Psoas muscle (tissue), 8 donors: ENCODE results near the gene RRP1B. TPM values are rescaled to one million over a fixed set of nuclear protein-coding genes. Genes with fewer than 3 reads are reported as not detected.

ENCODE experiments used
- ATAC-seq, 4 donors: fragments of 200-7000 bp; cut with Tn5 transposase; one replicate each; pipeline ENCODE4 v1.9.1; 2020; ENCODE audit warnings: moderate library complexity in 3 of 4, mild to moderate bottlenecking in 2 of 4
- DNase-seq, 2 donors: peaks; one replicate each; pipeline ENCODE4 v3.0.0-alpha.2; 2020
- H3K27ac ChIP-seq: fragments of 200-600 bp; one replicate; pipeline ENCODE4 v1.8.0; 2022
- H3K27me3 ChIP-seq, 3 donors: fragments of 200-600 bp in 1 of 3; one replicate each; pipeline versions ENCODE4 v1.6.1 to v1.8.0; 2013 to 2022; ENCODE audit warnings: low read length in 2 of 3, mild to moderate bottlenecking in 2 of 3, moderate library complexity in 1 of 3; ENCODE audit not compliant: insufficient read depth in 3 of 3
- H3K36me3 ChIP-seq, 2 donors: fragments of 200-600 bp in 1 of 2; one replicate each; pipeline versions ENCODE4 v1.6.1 to v1.8.0; 2013 to 2022; ENCODE audit warnings: low read depth in 1 of 2, mild to moderate bottlenecking in 1 of 2, moderate library complexity in 1 of 2; ENCODE audit not compliant: insufficient read depth in 1 of 2
- H3K4me1 ChIP-seq: fragments of 200-600 bp; one replicate; pipeline ENCODE4 v1.8.0; 2022
- H3K4me3 ChIP-seq: fragments of 200-600 bp; one replicate; pipeline ENCODE4 v1.8.0; 2022; ENCODE audit warnings: mild to moderate bottlenecking
- H3K9me3 ChIP-seq: fragments of 200-600 bp; one replicate; pipeline ENCODE4 v1.8.0; 2022
- CTCF ChIP-seq: fragments of 200-600 bp; IDR thresholded peaks from one replicate; pipeline ENCODE4 v1.8.0; 2022; ENCODE audit warnings: antibody characterized with exemption
- WGBS, 3 donors: extraction: QIAGEN DNeasy Blood & Tissue Kit; methylation state at CpG; one replicate each; pipeline versions ENCODE4 v1.1.6 to v1.1.7; 2013; 5-methylcytosine and 5-hydroxymethylcytosine counted together
- intact Hi-C, 2 donors: fragments of 100-400 bp; cut with DNase I; formaldehyde crosslinking; loops; one replicate each; pipeline versions ENCODE4 v1.11.0 to v1.14.2; 2022
- polyA plus RNA-seq, 3 donors: library from polyadenylated mRNA; stranded (reverse); fragments of 200-250 nt; gene quantifications; one replicate each; pipeline ENCODE4 v1.2.3, GENCODE V29; 2013
- total RNA-seq, 4 donors: library from RNA; stranded (reverse); fragmentation: NEBNext Ultra II Directional in 2 of 4; extraction: Animal tissue kit (Norgen Biotek cat#: 25700) in 2 of 4; gene quantifications; one replicate each; pipeline versions ENCODE4 v1.2.1 to v1.2.4, GENCODE V29; 2021 to 2023
- donor health status: healthy with polysubstance abuse.
- donor health status: DM: no; HTN: no; CAD: no; lungs with moderate emphysema.
- donor health status: Bipolar disorder and iron deficiency.
- donor health status: healthy.
- donor health status: DM: yes; HTN: yes; CAD: no.
- donor health status: DM: no; HTN: no; CAD: no.
- donor health status: DM: no; HTN: no; CAD: no.
- donor health status: DM: yes; HTN: yes; CAD: no.

The RRP1B gene
- total and polyA plus RNA-seq, 7 donors: 6.0 to 21.6 (median 20.2) TPM

GRCh38 chr21:43733529-43734071, 74.2 kb downstream of the RRP1B start:
- Histone ChIP-seq H3K4me1 (peaks cover 23% of the 10 kb centered on the region), H3K4me3 (no peak overlapping the region), H3K9me3 (no peaks in the 10 kb centered on the region), H3K27me3 (no peaks in the 10 kb centered on the region), H3K36me3 (peaks cover 0 to 13% of the 10 kb centered on the region in 2 donors), H3K27ac (no peak overlapping the region)
- TF ChIP-seq CTCF: no peak
- 59 to 69% (median 64%) methylated on average over 15 of the region's 15 CpGs for WGBS, 3 donors
- intact Hi-C loops: no loop called here
- no peak for DNase-seq
- ATAC-seq: no peak

GRCh38 chr21:43734131-43734927, 75.0 kb downstream of the RRP1B start:
- Histone ChIP-seq H3K4me3 (no peak overlapping the region), H3K27ac (no peak overlapping the region), H3K36me3 (peaks cover 0 to 13% of the 10 kb centered on the region in 2 donors), H3K4me1 (peaks cover 16% of the 10 kb centered on the region), H3K27me3 (no peaks in the 10 kb centered on the region), H3K9me3 (no peaks in the 10 kb centered on the region)
- no peak for TF ChIP-seq CTCF
- DNase-seq (no peak), ATAC-seq (no peak)
- intact Hi-C loops: no loop called here
- WGBS, 3 donors: 80% methylated on average over 25 of the region's 25 CpGs

GRCh38 chr21:43734928-43735229, 75.5 kb downstream of the RRP1B start:
- peaks cover 15% of the 10 kb centered on the region for H3K4me1 ChIP-seq
- ATAC-seq: no peak
- no peaks in the 10 kb centered on the region for H3K27me3 ChIP-seq
- no peaks in the 10 kb centered on the region for H3K9me3 ChIP-seq
- no peak overlapping the region for H3K4me3 ChIP-seq
- DNase-seq: peak in 1 of 2 donors; percentile 47
- peaks cover 0 to 13% of the 10 kb centered on the region in 2 donors for H3K36me3 ChIP-seq
- intact Hi-C loops: no loop called here
- TF ChIP-seq CTCF: no peak
- 68 to 80% (median 69%) methylated on average over 9 of the region's 9 CpGs for WGBS, 3 donors
- no peak overlapping the region for H3K27ac ChIP-seq

GRCh38 chr21:43735236-43736091, 76.1 kb downstream of the RRP1B start:
- DNase-seq (no peak), ATAC-seq (no peak)
- H3K27me3 ChIP-seq: no peaks in the 10 kb centered on the region
- peaks cover 15% of the 10 kb centered on the region for H3K4me1 ChIP-seq
- H3K27ac ChIP-seq: no peak overlapping the region
- H3K36me3 ChIP-seq: peaks cover 0 to 13% of the 10 kb centered on the region in 2 donors
- H3K4me3 ChIP-seq: no peak overlapping the region
- WGBS, 3 donors: 91 to 94% (median 94%) methylated on average over 20 to 22 of the region's 22 CpGs
- H3K9me3 ChIP-seq: no peaks in the 10 kb centered on the region
- no peak for TF ChIP-seq CTCF
- intact Hi-C loops: no loop called here
